ENCODE data around the gene MRPL24. TPM values are rescaled to one million over a fixed set of nuclear protein-coding genes. Genes with fewer than 3 reads are reported as not detected.

Gene MRPL24
- total RNA-seq, 1 experiment from 2014 or later, result 68.2 TPM

DNA sequence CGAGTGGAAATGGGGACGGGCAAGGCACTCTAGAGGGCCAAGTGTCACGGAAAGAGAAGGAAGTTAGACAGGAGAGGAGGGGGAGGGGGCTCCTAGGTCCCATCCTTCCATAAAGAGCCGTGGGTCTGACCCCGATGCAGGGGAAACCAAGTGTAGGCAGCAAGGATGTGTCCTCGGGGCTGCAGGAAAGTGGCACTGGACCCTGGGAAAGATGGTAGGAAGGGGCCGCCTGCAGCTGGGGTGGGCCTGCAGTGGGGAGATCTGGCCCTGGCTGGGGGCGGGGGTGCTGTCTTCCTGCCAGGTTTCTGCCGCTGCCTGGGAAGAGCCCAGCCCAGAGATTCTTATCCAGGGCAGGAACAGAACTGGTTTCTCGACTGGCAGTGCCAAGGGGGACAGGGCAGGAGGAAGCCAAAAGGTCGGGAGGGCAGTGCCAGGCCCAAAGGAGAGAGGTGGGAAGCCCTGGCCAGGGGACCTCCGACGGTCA, 48.4 kb downstream of the MRPL24 start:
- DNase-seq (ENCODE audit: low read depth), result no peak

DNA sequence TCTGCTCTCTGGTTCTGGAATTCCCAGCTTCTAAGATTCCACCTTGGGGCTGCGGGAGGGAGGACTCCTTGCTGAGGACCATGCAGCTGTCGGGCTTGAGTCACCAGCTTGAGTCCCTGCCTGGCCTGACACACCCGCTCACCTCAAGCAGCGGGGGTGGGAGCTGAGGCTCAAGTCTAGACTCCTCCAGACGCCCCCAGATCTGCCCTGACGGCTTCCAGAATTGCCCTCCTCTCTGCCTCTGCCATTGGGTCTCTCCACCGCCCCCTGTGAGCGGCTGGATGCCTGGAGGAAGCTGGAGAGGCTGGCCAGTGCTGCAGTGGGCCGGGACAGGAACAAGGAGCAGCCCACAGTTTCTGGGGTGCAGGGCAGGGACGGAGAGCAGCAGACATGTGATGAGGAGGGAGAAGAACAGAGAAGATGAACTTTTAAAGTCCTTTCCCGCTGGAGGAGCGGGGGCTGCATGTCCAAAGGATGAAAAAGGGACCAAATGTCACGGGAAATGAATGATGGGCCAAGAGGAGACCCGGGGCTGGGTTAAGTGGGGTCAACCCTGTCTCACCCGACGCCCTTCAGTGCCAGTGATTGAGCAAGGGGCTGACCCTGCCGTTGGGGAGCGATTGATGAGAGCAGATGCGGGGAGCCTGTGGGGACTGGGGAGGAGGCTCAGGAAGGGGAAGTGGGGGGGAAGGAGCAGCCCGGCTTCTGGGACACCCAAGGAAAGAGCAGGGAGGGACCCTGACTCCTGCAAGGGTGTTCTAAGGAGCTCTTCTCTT, 49.0 kb downstream of the MRPL24 start:
- DNase-seq (ENCODE audit: low read depth), result peak; percentile 61

DNA sequence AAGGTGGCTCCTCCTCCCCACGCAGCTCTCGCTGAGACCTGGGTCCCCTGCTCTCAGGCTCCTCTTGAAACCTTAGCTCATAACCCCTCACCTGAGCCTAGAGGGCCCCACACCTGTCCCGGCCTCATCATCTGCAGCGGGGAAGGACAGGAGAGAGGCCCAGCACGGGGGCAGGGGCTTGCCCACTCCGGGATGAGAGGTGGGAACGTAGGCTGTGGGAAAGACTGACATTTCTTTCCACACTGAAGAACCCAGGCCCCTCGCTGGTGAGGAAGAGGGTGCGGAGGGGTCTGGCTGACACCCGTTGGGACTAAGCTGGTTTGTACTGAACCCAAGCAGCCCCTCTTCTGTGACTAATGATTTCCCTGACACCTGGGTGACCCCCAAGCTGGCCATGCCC, 49.7 kb downstream of the MRPL24 start:
- no peak for DNase-seq (ENCODE audit: low read depth)

DNA sequence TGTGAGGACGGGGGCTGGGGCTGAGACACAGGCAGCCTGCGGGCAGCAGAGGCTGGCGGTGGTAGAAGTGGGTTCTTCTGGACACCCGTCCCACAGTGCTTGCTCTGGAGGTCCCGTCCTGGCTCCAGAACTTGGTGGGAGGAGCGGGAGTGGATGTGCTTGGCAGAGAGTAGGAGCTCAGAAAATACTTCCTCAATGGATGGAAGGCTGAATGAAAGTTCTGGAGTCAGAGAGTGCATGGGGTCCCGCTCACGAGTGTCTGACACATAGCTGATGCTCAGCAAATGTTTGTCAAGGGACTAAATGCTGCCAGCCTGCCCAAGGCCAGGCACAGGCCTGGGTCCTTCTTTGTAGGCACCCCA, 50.2 kb downstream of the MRPL24 start:
- DNase-seq (ENCODE audit: low read depth), result no peak

DNA sequence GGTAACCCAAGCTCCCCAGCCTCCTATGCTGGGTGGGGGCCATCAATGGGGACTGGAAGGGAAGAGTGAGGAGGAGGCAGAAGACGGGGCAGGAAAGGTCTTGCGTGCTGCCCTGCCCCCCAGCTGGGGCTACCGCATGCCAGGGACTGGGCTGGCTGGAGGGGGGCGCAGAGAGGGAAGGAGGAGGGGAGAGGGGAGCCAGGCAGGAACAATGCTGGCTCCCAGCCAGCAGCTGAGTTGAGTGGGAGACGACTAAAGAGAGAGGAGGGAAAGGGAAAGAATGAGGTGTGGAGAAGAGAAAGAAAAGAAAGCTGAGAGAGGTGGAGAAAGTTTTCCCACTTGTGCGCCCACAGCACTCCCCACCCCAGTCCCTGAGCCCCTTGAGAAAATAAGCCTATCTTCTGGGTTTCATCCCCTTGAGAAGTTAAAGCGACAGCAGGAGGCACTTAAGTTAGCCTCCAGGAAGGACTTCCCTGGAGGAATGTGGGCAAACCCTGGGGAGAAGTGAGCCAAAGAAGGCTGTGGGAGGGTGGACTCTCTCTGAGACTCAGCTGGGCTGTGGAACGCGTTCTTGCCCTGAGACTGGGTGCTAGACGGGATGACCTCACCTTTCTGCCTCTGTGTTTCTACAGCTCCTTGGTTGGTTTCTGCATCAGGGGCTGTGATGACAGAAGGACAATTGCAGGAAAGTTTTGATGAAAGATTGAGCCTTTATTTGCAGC, 50.8 kb downstream of the MRPL24 start:
- no peak for DNase-seq (ENCODE audit: low read depth)

DNA sequence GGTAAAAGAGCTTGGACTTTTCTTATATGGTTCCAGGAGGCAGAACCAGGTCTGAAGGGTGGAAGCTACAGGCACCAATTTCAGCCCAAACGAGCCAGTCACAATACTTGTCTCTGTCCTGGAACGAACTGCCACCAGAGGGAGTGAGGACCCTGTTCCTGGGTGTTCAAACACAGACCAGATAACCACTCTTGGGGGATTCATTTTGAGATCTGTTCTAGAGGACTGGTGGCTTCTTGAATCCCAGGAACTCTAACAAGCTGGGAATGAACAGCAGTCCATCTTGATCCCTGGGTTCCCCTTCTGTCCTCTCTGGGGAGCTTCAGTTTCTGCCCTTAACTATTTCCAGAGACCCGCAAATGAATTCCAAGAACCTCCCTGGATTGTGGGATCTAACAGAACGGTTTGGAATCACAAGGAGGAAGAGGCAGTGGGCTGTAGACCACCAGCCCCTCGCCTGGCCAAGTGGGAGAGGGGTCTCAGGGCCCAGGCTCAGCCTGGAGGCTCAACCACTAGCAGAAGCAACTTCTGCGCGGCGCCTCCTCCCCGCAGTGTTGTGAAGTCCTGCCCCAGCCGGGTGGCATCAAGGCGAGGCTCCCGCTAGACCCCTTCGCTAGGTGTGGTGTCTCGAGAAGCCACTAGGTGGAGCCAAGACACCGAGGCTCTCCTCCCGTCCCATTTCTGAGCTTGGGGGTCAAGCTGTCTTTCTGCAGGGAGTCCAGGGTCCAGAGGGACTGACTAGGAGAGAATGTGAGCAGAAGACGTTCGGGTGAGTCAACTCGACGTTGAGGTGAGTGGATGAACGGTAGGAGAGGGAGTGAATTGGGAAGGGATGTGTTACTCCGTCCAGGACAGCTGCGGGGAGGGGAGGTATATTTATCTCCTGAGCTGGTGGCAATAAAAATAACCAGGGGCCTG, 51.6 kb downstream of the MRPL24 start:
- DNase-seq (ENCODE audit: low read depth), result peak; percentile 78

Other genes with a start within 250 kb of the MRPL24 start
- 9.9 and 11.4 TPM in 2 replicates for gene MEF2D, start 240.3 kb downstream of the MRPL24 start, total RNA-seq (2014; rRNA removed; shearing (Covaris generic))
- 32.8 and 35.5 TPM in 2 replicates for gene IQGAP3, start 168.5 kb downstream of the MRPL24 start, total RNA-seq (2014; rRNA removed; shearing (Covaris generic))
- not detected in 2 replicates for gene TTC24, start 161.4 kb downstream of the MRPL24 start, total RNA-seq (2014; rRNA removed; shearing (Covaris generic))
- 85.4 and 91.0 TPM in 2 replicates for gene NAXE, start 149.3 kb downstream of the MRPL24 start, total RNA-seq (2014; rRNA removed; shearing (Covaris generic))
- 17.2 and 23.8 TPM in 2 replicates for gene GPATCH4, start 139.6 kb downstream of the MRPL24 start, total RNA-seq (2014; rRNA removed; shearing (Covaris generic))
- not detected in 2 replicates for gene HAPLN2, start 121.7 kb downstream of the MRPL24 start, total RNA-seq (2014; rRNA removed; shearing (Covaris generic))
- 0.12 TPM in 1 of 2 replicates, not detected in the other for gene BCAN, start 99.0 kb downstream of the MRPL24 start, total RNA-seq (2014; rRNA removed; shearing (Covaris generic))
- gene NES, start 63.7 kb downstream of the MRPL24 start, total RNA-seq (2014; rRNA removed; shearing (Covaris generic)), result 24.2 and 39.1 TPM in 2 replicates
- gene CRABP2, start 35.5 kb downstream of the MRPL24 start, total RNA-seq (2014; rRNA removed; shearing (Covaris generic)), result 66.6 and 81.6 TPM in 2 replicates
- gene METTL25B, start 12.6 kb downstream of the MRPL24 start, total RNA-seq (2014; rRNA removed; shearing (Covaris generic)), result 6.4 and 6.9 TPM in 2 replicates
- 14.3 and 16.4 TPM in 2 replicates for gene ISG20L2, start 12.3 kb downstream of the MRPL24 start, total RNA-seq (2014; rRNA removed; shearing (Covaris generic))
- 230 and 306 TPM in 2 replicates for gene HDGF, start 10.6 kb upstream of the MRPL24 start, total RNA-seq (2014; rRNA removed; shearing (Covaris generic))
- 18.1 and 25.0 TPM in 2 replicates for gene PRCC, start 26.4 kb upstream of the MRPL24 start, total RNA-seq (2014; rRNA removed; shearing (Covaris generic))
- gene SH2D2A, start 75.8 kb upstream of the MRPL24 start, total RNA-seq (2014; rRNA removed; shearing (Covaris generic)), result 0.48 TPM in 1 of 2 replicates, not detected in the other
- not detected in 2 replicates for gene INSRR, start 118.0 kb upstream of the MRPL24 start, total RNA-seq (2014; rRNA removed; shearing (Covaris generic))
- gene NTRK1, start 119.8 kb upstream of the MRPL24 start, total RNA-seq (2014; rRNA removed; shearing (Covaris generic)), result not detected in 2 replicates
- gene PEAR1, start 152.6 kb upstream of the MRPL24 start, total RNA-seq (2014; rRNA removed; shearing (Covaris generic)), result not detected in 2 replicates
- not detected in 2 replicates for gene LRRC71, start 179.5 kb upstream of the MRPL24 start, total RNA-seq (2014; rRNA removed; shearing (Covaris generic))

Data from RPMI7951 (cell line).